DMS79 (cell line): Measurements from ENCODE around the gene RGL4.

Experiments used
- DNase-seq: peaks from one replicate; lab custom pipeline; 2025; lab: John Stamatoyannopoulos, UW

The RGL4 gene

GRCh38 chr22:23678133-23678532, 12.7 kb upstream of the RGL4 start:
- DNase-seq, result no peak

GRCh38 chr22:23681026-23681809, 9.6 kb upstream of the RGL4 start:
- DNase-seq, result no peak

GRCh38 chr22:23682077-23682476, 8.7 kb upstream of the RGL4 start:
- DNase-seq, result no peak

GRCh38 chr22:23682827-23683355, 7.9 kb upstream of the RGL4 start:
- no peak for DNase-seq

- no peak for DNase-seq
These were observed 7.3 kb upstream of the RGL4 start for GRCh38 chr22:23683545-23683944.

- no peak for DNase-seq
These were observed 6.8 kb upstream of the RGL4 start for GRCh38 chr22:23684026-23684425.

- DNase-seq, result no peak
These were observed 6.2 kb upstream of the RGL4 start for GRCh38 chr22:23684561-23685031.

- no peak for DNase-seq
These were observed 5.5 kb upstream of the RGL4 start for GRCh38 chr22:23685205-23685784.

- no peak for DNase-seq
These were observed 4.3 kb upstream of the RGL4 start for GRCh38 chr22:23686416-23687024.

GRCh38 chr22:23688121-23688520, 2.7 kb upstream of the RGL4 start:
- DNase-seq, result no peak

GRCh38 chr22:23688571-23688970, 2.2 kb upstream of the RGL4 start:
- DNase-seq, result no peak

- no peak for DNase-seq
These were observed 1.4 kb upstream of the RGL4 start for GRCh38 chr22:23689414-23689813.

- DNase-seq, result no peak
These were observed 1.1 kb downstream of the RGL4 start for GRCh38 chr22:23691748-23692423.

GRCh38 chr22:23692598-23693291, 1.9 kb downstream of the RGL4 start:
- DNase-seq, result no peak

- no peak for DNase-seq
These were observed 3.3 kb downstream of the RGL4 start for GRCh38 chr22:23693979-23694680.

- DNase-seq, result no peak
These were observed 4.3 kb downstream of the RGL4 start for GRCh38 chr22:23695141-23695540.

- DNase-seq, result no peak
These were observed 4.9 kb downstream of the RGL4 start for GRCh38 chr22:23695571-23696325.

- DNase-seq, result no peak
These were observed 5.6 kb downstream of the RGL4 start for GRCh38 chr22:23696326-23696851.

GRCh38 chr22:23697031-23697970, 6.5 kb downstream of the RGL4 start:
- no peak for DNase-seq
